DND-41 (cell line): Measurements from ENCODE around the gene MIA3.

ENCODE experiments used
- ATAC-seq: fragments of 200-7000 bp; cut with Tn5 transposase; 3 replicates; pipeline ENCODE4 v1.9.1; 2021; ENCODE audit warnings: low read depth; ENCODE audit not compliant: insufficient read depth
- DNase-seq: peaks from one replicate; pipeline ENCODE4 v3.0.0-alpha.2; 2020
- H2AFZ ChIP-seq: 2 replicates; pipeline ENCODE4 v1.6.0; 2012; ENCODE audit warnings: low read depth, low read length
- H3K27ac ChIP-seq: 2 replicates; pipeline ENCODE4 v1.5.1; 2012; ENCODE audit warnings: low read length, inconsistent platforms
- H3K27me3 ChIP-seq: fragments of 200-600 bp; sonication (generic); 2 replicates; pipeline ENCODE4 v1.6.0; 2012; ENCODE audit warnings: low read length, mild to moderate bottlenecking, inconsistent platforms; ENCODE audit not compliant: insufficient read depth, poor library complexity
- H3K36me3 ChIP-seq: 2 replicates; pipeline ENCODE4 v1.5.1; 2012; ENCODE audit warnings: low read length, inconsistent platforms; ENCODE audit not compliant: insufficient read depth
- H3K4me1 ChIP-seq: 2 replicates; pipeline ENCODE4 v1.5.1; 2012; ENCODE audit warnings: mild to moderate bottlenecking, low read length; ENCODE audit not compliant: insufficient read depth
- H3K4me2 ChIP-seq: 2 replicates; pipeline ENCODE4 v1.6.0; 2012; ENCODE audit warnings: mild to moderate bottlenecking, moderate library complexity, low read length, inconsistent platforms; ENCODE audit not compliant: insufficient read depth
- H3K4me3 ChIP-seq, 2 experiments: fragments of 200-600 bp in 1 of 2; shearing (Covaris generic) in 1 of 2; 2 replicates each; pipeline ENCODE4 v1.5.1; 2012 to 2016; ENCODE audit warnings: inconsistent platforms in 2 of 2, low read length in 2 of 2, mild to moderate bottlenecking in 2 of 2, low read depth in 1 of 2, moderate library complexity in 1 of 2
- H3K79me2 ChIP-seq: 2 replicates; pipeline ENCODE4 v1.6.0; 2012; ENCODE audit warnings: low read length, inconsistent platforms; ENCODE audit not compliant: insufficient read depth
- H3K9ac ChIP-seq: 2 replicates; pipeline ENCODE4 v1.6.0; 2012; ENCODE audit warnings: low read depth, mild to moderate bottlenecking, inconsistent platforms, low read length, moderate library complexity
- H3K9me3 ChIP-seq: 2 replicates; pipeline ENCODE4 v1.5.1; 2012; ENCODE audit warnings: low read length, moderate library complexity, mild to moderate bottlenecking, inconsistent platforms; ENCODE audit not compliant: insufficient read depth, severe bottlenecking
- H4K20me1 ChIP-seq: 2 replicates; pipeline ENCODE4 v1.6.0; 2012; ENCODE audit warnings: low read length; ENCODE audit not compliant: insufficient read depth
- CTCF ChIP-seq: IDR thresholded peaks from 2 replicates; pipeline ENCODE4 v1.5.1; 2012; ENCODE audit warnings: borderline replicate concordance, low read length, moderate library complexity, mild to moderate bottlenecking; ENCODE audit not compliant: poor library complexity, severe bottlenecking; ENCODE audit errors: extremely low read depth
- EZH2 ChIP-seq: IDR thresholded peaks from 3 replicates; pipeline ENCODE4 v1.6.1; 2012; ENCODE audit warnings: borderline replicate concordance, low read depth, mild to moderate bottlenecking, moderate library complexity, low read length, inconsistent platforms; ENCODE audit not compliant: severe bottlenecking

The MIA3 gene

GRCh38 chr1:222653178-222653827 is 35.4 kb downstream of the MIA3 start:
- DNase-seq: no peak
- Histone ChIP-seq H3K27ac (peak overlapping the region; percentile 28; the same call in 1 of the 2 replicates), H4K20me1 (no peaks in the 10 kb centered on the region), H3K4me2 (no peak overlapping the region), H3K79me2 (no peaks in the 10 kb centered on the region), H3K4me3 (no peak overlapping the region), H3K9ac (no peak overlapping the region), H3K4me1 (peaks cover 32% of the 10 kb centered on the region), H2AFZ (no peak overlapping the region), H3K36me3 (peaks cover 81% of the 10 kb centered on the region), H3K27me3 (no peaks in the 10 kb centered on the region), H3K9me3 (no peaks in the 10 kb centered on the region)
- TF ChIP-seq CTCF (no peak), EZH2 (no peak)
- no peak for ATAC-seq

GRCh38 chr1:222654849-222655248 is 37.0 kb downstream of the MIA3 start:
- H3K4me2 ChIP-seq: peak overlapping the region; percentile 41; the same call in 1 of the 2 replicates
- TF ChIP-seq CTCF (peak; percentile 57), EZH2 (no peak)
- H3K9ac ChIP-seq: peak overlapping the region; percentile 24; the same call in 1 of the 2 replicates
- peak overlapping the region; percentile 71 for H3K27ac ChIP-seq
- H2AFZ ChIP-seq: no peak overlapping the region
- ATAC-seq (peak; percentile 100), DNase-seq (peak; percentile 72)
- no peaks in the 10 kb centered on the region for H3K27me3 ChIP-seq
- H3K36me3 ChIP-seq: peaks cover 91% of the 10 kb centered on the region
- no peaks in the 10 kb centered on the region for H4K20me1 ChIP-seq
- peaks cover 32% of the 10 kb centered on the region for H3K4me1 ChIP-seq
- no peaks in the 10 kb centered on the region for H3K9me3 ChIP-seq
- H3K4me3 ChIP-seq: no peak overlapping the region
- no peaks in the 10 kb centered on the region for H3K79me2 ChIP-seq

DNA sequence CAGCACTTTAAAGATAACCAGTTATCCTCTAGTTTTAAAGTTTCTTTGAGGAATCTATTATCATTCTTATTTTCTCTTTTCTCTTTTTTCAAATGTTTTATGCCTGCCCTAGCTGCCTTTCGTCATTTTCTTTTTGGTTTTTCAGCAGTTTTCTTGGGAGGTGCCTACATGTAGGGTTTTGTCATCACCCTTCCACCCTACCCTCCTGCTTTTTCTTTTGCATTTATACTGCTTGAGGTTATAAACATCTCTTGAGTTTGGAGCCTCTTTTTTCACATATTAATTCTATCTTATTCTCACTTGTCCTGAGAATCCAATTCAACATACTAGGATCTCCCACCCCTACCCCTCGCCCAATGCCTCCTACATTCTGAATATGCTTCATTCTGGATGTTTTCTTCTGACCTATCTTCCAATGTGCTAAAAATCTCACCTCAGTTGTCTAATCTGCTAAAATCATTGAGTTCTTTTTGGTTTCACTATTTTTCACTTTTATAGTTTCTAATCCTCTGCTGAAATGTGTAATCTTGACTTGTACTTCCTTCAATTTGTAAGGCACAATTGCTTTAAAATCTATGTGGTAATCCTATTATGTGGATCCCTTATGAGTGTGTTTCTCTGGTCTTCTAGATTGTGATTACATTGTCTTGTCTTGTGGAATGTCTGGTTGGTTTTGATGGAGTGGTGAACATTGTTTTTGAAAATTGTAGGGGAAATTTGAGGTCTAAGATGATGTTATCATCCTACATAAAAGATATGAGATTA is 38.7 kb downstream of the MIA3 start:
- peaks cover 90% of the 10 kb centered on the region for H3K36me3 ChIP-seq
- H3K27ac ChIP-seq: no peak overlapping the region

More for the DNA sequence above, 38.7 kb downstream of the MIA3 start:
- no peak overlapping the region for H3K9ac ChIP-seq
- ATAC-seq (no peak), DNase-seq (no peak)
- H3K9me3 ChIP-seq: no peaks in the 10 kb centered on the region
- H4K20me1 ChIP-seq: no peaks in the 10 kb centered on the region
- H2AFZ ChIP-seq: no peak overlapping the region
- H3K4me3 ChIP-seq: no peak overlapping the region
- no peaks in the 10 kb centered on the region for H3K79me2 ChIP-seq
- H3K27me3 ChIP-seq: no peaks in the 10 kb centered on the region
- peaks cover 32% of the 10 kb centered on the region for H3K4me1 ChIP-seq
- TF ChIP-seq EZH2: no peak
- TF ChIP-seq CTCF: no peak
- H3K4me2 ChIP-seq: no peak overlapping the region
